Stimulated activated CD4-positive, alpha-beta T cell treated with anti-CD3 and anti-CD28 coated beads, Interleukin-1b, Interleukin-23, amount 100 ng/mL, for 24 hours (primary cell): ENCODE data around the gene NIPBL.
A peak's percentile ranks its signal among the peaks of the same experiment; 100 is the strongest.
"Not testable (repeated sequence)": the region's sequence is repeated elsewhere in the genome, so short reads cannot be mapped to it uniquely, and the experiment has no call there.

Source experiments
- DNase-seq, 4 experiments: peaks; one replicate each; pipeline ENCODE4 v3.0.0-alpha.2; 2020; ENCODE audit warnings: low read depth in 4 of 4, low spot score in 1 of 4

Gene NIPBL

GRCh38 chr5:36876299-36876964 is at the start of gene NIPBL:
Gene NIPBL, plus strand, starts transcription at chr5:36876769. Its CDS starts 76,928 bp downstream, at chr5:36953697.
- peak; percentile 70 to 82 (median 80) for DNase-seq

DNA sequence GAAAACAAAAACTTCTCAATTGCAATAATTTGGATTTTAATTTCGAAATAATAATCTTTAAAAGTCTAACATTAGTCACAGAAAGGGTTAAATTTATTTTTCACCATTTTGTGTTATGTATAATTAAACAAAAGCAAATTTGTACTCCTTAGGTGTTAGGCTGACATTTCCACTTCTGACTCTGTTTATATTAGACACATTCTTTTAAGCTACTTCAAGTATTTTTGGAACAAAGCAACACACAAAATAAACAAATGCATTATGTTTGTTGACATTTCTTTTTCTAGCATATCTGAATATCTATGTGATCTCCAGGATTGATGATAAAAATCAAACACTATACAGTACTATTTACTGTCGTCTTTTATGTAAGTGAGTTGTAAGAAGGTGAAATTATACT is 44.3 kb upstream of the NIPBL start:
- DNase-seq, result no peak

DNA sequence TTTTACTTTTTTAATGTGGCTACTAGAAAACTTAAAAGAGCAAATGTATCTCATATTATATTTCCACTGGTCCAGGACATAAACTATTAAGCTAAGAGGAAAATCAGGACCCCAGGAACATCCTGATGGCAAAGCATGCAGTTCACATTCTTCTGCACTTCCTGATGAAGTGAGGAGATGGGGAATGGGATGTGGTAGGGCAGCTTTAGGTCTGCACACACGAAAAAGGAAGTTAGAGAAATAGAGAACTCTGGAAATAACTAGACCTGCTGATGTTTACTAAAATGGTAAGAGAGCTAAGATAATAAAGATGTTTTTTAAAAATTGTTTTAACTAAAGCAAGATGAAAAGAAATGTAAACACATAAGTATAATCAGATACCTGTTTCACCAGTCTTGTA is 39.7 kb upstream of the NIPBL start:
- no peak for DNase-seq

- DNase-seq, result no peak
Observed at GRCh38 chr5:36839489-36840476, 36.8 kb upstream of the NIPBL start.

DNA sequence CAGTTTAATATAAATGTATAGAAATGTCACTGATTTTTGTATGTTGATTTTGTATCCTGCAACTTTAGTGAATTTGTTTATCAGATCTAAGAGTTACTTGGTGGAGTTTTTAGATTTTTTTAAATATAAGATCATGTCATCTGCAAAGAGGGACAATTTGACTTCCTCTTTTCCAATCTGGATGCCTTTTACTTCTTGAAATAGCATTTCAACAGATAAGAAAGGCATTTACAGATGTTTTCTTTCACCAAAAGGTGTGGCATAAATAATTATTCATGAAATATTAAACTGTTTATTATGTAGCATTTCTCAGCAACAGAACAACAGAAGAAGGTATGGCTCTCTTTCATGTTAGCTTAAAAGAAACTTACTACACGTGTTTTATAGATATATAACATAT is 34.9 kb upstream of the NIPBL start:
- DNase-seq, result no peak

GRCh38 chr5:36842087-36842486 is 34.5 kb upstream of the NIPBL start:
- no peak for DNase-seq

- no peak for DNase-seq
Observed at GRCh38 chr5:36844305-36844704, 32.3 kb upstream of the NIPBL start.

GRCh38 chr5:36848545-36848944 is 28.0 kb upstream of the NIPBL start:
- DNase-seq, result not testable (repeated sequence)

- DNase-seq, result not testable (repeated sequence)
Observed at GRCh38 chr5:36852903-36853302, 23.7 kb upstream of the NIPBL start.

GRCh38 chr5:36854402-36855140 is 22.0 kb upstream of the NIPBL start:
- DNase-seq, result no peak

DNA sequence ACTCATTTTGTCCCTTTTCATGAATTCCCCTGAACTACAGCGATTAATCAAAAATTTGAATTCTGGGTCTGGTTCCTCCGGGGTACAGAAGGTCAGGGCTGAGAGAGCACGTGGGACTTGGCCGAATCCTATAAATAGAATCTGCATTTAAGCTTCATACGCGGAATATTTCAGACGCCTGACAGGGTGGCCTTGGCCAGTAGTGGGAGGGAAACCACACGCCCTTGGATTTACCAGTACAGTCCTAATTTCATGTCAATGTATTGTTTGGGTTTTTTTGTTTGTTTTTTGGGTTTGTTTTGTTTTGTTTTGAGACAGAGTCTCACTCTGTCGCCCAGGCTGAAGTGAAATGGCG is 21.5 kb upstream of the NIPBL start:
- no peak for DNase-seq

GRCh38 chr5:36861871-36862270 is 14.7 kb upstream of the NIPBL start:
- no peak for DNase-seq

- no peak for DNase-seq
Observed at GRCh38 chr5:36870399-36871040, 6.0 kb upstream of the NIPBL start.

- no peak for DNase-seq
Observed at GRCh38 chr5:36874465-36874864, 2.1 kb upstream of the NIPBL start.

GRCh38 chr5:36875051-36875789 is 1.3 kb upstream of the NIPBL start:
- DNase-seq, result peak in 2 of 4 experiments; percentile 23 to 30

DNA sequence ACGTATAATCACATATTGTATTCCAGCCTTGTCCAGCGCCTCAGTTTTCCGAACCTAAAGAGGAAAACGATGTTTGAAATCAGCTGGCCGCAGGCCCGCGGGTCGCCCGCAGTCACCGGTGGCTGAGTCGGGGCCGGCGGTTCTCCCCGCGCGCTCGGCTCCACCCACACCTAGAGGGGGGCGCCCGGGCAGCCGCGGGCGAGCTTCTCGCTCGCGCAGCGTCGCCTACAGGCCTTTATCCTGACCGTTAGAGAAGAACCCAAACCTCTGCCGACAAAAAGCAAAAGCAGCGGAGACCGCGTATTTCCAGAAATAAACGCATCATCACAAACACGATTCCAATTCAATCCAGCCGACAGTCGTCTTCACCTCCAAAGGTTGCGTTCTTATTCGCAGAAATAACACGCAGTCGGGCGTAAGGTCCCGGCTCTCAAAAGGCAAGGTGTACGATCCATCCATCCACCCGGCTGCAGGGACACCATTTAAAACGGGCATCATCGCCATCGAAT is 725 bp upstream of the NIPBL start:
- peak; percentile 21 to 59 (median 49) for DNase-seq

DNA sequence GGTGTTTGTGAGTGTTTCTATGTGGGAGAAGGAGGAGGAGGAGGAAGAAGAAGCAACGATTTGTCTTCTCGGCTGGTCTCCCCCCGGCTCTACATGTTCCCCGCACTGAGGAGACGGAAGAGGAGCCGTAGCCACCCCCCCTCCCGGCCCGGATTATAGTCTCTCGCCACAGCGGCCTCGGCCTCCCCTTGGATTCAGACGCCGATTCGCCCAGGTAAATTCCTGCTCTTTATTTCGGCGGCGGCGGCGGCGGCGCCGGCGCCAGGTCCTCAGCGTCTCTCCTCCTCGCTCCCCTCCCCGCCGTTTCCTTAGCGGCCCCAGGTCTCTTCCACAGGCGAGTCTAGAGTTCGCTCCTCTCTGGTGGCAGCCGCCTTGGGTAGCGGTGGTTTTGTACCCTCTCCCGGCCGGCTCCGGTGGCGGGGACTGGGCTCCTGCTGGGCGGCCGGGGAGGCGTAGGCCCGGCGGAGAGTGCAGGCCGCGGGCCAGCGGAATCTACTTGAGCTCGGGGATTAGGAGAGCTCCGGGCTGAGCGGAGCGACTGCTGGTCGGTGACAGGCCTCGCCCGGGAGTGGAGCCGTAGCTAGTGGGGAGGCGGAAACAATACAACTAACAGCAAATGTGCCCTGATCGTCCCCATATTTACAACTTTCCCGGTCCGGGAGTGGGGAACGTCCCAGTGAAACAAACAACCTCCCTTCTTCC is 547 bp downstream of the NIPBL start:
- DNase-seq, result peak in 3 of 4 experiments; percentile 24 to 46 (median 42)

DNA sequence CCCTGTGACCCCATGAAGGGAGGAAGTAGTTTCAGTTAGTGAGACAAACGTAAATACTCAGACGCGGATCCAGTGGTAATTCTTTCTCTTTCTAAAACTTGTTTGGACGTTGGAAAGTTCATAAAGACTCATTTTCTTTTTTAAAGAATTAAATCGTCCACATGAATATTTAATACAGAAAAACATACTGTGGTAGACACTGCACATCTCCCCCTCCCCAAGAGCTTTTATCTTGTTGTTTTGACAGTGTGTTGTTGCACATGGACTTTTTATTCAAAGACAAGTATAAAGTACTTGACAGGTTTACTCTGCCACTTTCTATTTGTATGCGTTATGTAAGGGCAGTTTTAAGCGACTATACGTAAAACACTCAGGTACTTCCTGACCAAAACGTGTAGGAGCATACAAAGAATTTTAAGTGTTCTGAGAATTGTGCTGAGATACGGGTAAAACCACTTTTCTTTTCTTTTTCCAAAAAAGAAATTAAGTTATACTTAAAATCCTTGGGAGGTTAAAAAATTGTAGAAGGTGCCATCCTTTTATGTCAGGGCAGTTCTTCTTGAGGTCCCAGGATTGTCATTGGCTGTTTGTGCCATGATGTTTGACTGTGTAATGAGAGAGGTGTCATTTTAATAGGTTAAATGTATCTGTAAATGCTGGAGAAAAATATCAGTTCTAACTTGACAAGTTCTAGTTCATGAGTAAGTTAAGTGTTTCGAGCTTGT is 1.3 kb downstream of the NIPBL start:
- DNase-seq, result no peak
